HCT116 (cell line): ENCODE results near the gene OTOGL. TPM values are rescaled to one million over a fixed set of nuclear protein-coding genes. Genes with fewer than 3 reads are reported as not detected.
"Not testable (repeated sequence)": the region's sequence is repeated elsewhere in the genome, so short reads cannot be mapped to it uniquely, and the experiment has no call there.

Experiments
- ATAC-seq: fragments of 200-7000 bp; cut with Tn5 transposase; 2 replicates; pipeline ENCODE4 v1.9.1; 2020; ENCODE audit warnings: mild to moderate bottlenecking, moderate library complexity
- BruUV-seq: library from RNA; stranded (reverse); fragments of 400-500 nt; replicated peaks from 2 replicates; lab custom pipeline; 2021; lab: Mats Ljungman, UMichigan
- CTCF ChIA-PET: fragments of 300-600 bp; sonication (Branson Sonifier 250); formaldehyde crosslinking; loops from one replicate; lab custom pipeline; 2021; ENCODE audit warnings: antibody characterized with exemption; lab: Charles Lee
- POLR2A ChIA-PET: fragments of 300-600, 350-600 bp; sonication (Branson Sonifier 250); formaldehyde crosslinking; loops from one replicate; lab custom pipeline; 2021; ENCODE audit warnings: antibody characterized with exemption; lab: Charles Lee
- RAD21 ChIA-PET, 2 experiments: fragments of 300-600 bp; sonication (Branson Sonifier 250); formaldehyde crosslinking; loops; one replicate each; lab custom pipeline; 2023; ENCODE audit warnings: low total read pairs in 2 of 2; ENCODE audit not compliant: uncharacterized antibody in 2 of 2, unreplicated experiment in 2 of 2, low non-redundant PET in 1 of 2; lab: Charles Lee
- DNase-seq: peaks from one replicate; pipeline ENCODE4 v3.0.0-alpha.2; 2010; ENCODE audit warnings: low read depth, low spot score
- H2AFZ ChIP-seq: fragments of 200-600 bp; shearing (Covaris generic), sonication (generic); 2 replicates; pipeline ENCODE4 v1.6.1; 2017; ENCODE audit warnings: low read depth, mixed run types, mixed read lengths, antibody characterized with exemption, low read length; ENCODE audit not compliant: poor library complexity, severe bottlenecking
- H3K27ac ChIP-seq: 2 replicates; pipeline ENCODE4 v1.5.1; 2012; ENCODE audit warnings: low read depth, low read length
- H3K27me3 ChIP-seq: fragments of 200-600 bp; sonication (generic); 2 replicates; pipeline ENCODE4 v1.6.1; 2016; ENCODE audit warnings: mixed run types, low read length, mixed read lengths; ENCODE audit not compliant: insufficient read depth
- H3K36me3 ChIP-seq, 2 experiments: fragments of 200-500 bp in 1 of 2; fragments of 200-600 bp in 1 of 2; sonication (Bioruptor generic) in 1 of 2; sonication (generic) in 1 of 2; 2 replicates each; pipeline versions ENCODE4 v1.5.1 to v1.6.1; 2014 to 2016; ENCODE audit warnings: low read length in 2 of 2, inconsistent platforms in 1 of 2, mixed read lengths in 1 of 2, mixed run types in 1 of 2; ENCODE audit not compliant: insufficient read depth in 2 of 2, control insufficient read depth in 1 of 2
- H3K4me1 ChIP-seq, 2 experiments: fragments of 200-600 bp in 1 of 2; sonication (generic) in 1 of 2; 2 replicates each; pipeline versions ENCODE4 v1.5.1 to v1.6.1; 2012 to 2017; ENCODE audit warnings: low read length in 2 of 2, inconsistent platforms in 1 of 2, mild to moderate bottlenecking in 1 of 2, mixed read lengths in 1 of 2, mixed run types in 1 of 2, moderate library complexity in 1 of 2; ENCODE audit not compliant: insufficient read depth in 2 of 2, control insufficient read depth in 1 of 2
- H3K4me2 ChIP-seq: fragments of 200-600 bp; sonication (generic); 2 replicates; pipeline ENCODE4 v1.6.1; 2017; ENCODE audit warnings: mixed run types, low read length, mixed read lengths
- H3K4me3 ChIP-seq, 2 experiments: fragments of 200-600 bp in 1 of 2; sonication (generic) in 1 of 2; replicated peaks in 1 of 2; 2 replicates each; pipeline ENCODE4 v1.5.1; 2011 to 2016; ENCODE audit warnings: low read length in 2 of 2, control low read depth in 1 of 2, low read depth in 1 of 2, mild to moderate bottlenecking in 1 of 2, mixed read lengths in 1 of 2, mixed run types in 1 of 2
- H3K79me2 ChIP-seq: fragments of 200-600 bp; sonication (generic); 2 replicates; pipeline ENCODE4 v1.6.1; 2017; ENCODE audit warnings: mild to moderate bottlenecking, mixed run types, low read length, moderate library complexity, mixed read lengths; ENCODE audit not compliant: insufficient read depth
- H3K9ac ChIP-seq: fragments of 200-600 bp; sonication (generic); 2 replicates; pipeline ENCODE4 v1.6.1; 2016; ENCODE audit warnings: low read length, mixed read lengths
- H3K9me2 ChIP-seq: fragments of 200-600 bp; sonication (generic), shearing (Covaris generic); 2 replicates; pipeline ENCODE4 v1.6.1; 2017; ENCODE audit warnings: mixed run types, mild to moderate bottlenecking, moderate library complexity; ENCODE audit not compliant: insufficient read depth
- H3K9me3 ChIP-seq, 2 experiments: fragments of 200-500 bp in 1 of 2; fragments of 200-600 bp in 1 of 2; sonication (Bioruptor generic) in 1 of 2; sonication (generic) in 1 of 2; 2 replicates each; pipeline ENCODE4 v1.6.1; 2014 to 2017; ENCODE audit warnings: low read length in 2 of 2, mixed read lengths in 2 of 2, inconsistent platforms in 1 of 2, low read depth in 1 of 2, mild to moderate bottlenecking in 1 of 2, mixed run types in 1 of 2, moderate library complexity in 1 of 2; ENCODE audit not compliant: control insufficient read depth in 1 of 2, insufficient read depth in 1 of 2
- H4K20me1 ChIP-seq: fragments of 200-600 bp; sonication (generic), shearing (Covaris generic); 2 replicates; pipeline ENCODE4 v1.6.1; 2017; ENCODE audit warnings: mixed run types, mild to moderate bottlenecking, moderate library complexity; ENCODE audit not compliant: insufficient read depth
- CEBPB ChIP-seq: IDR thresholded peaks from 2 replicates; pipeline ENCODE4 v1.6.1; 2012; ENCODE audit warnings: low read depth
- ELF1 ChIP-seq: IDR thresholded peaks from 2 replicates; pipeline ENCODE4 v1.6.1; 2012; ENCODE audit warnings: low read depth, borderline replicate concordance
- EZH2 ChIP-seq: fragments of 200-600 bp; sonication (generic); IDR thresholded peaks from 2 replicates; pipeline ENCODE4 v1.6.1; 2017; ENCODE audit warnings: antibody characterized with exemption, mixed run types
- POLR2A ChIP-seq: IDR thresholded peaks from 2 replicates; pipeline ENCODE4 v1.7.0; 2011; ENCODE audit warnings: borderline replicate concordance; ENCODE audit not compliant: insufficient read depth, insufficient read length; ENCODE audit errors: extremely low read depth
- RAD21 ChIP-seq: IDR thresholded peaks from 2 replicates; pipeline ENCODE4 v1.6.1; 2012; ENCODE audit warnings: low read depth, mild to moderate bottlenecking
- SP1 ChIP-seq: IDR thresholded peaks from 2 replicates; pipeline ENCODE4 v1.6.1; 2012; ENCODE audit warnings: low read depth
- SRF ChIP-seq: IDR thresholded peaks from 2 replicates; pipeline ENCODE4 v1.6.1; 2012; ENCODE audit warnings: low read depth
- TCF7L2 ChIP-seq: IDR thresholded peaks from 2 replicates; pipeline ENCODE4 v1.7.0; 2011; ENCODE audit warnings: borderline replicate concordance, inconsistent platforms; ENCODE audit not compliant: insufficient read depth, insufficient read length; ENCODE audit errors: extremely low read depth
- YY1 ChIP-seq: IDR thresholded peaks from 2 replicates; pipeline ENCODE4 v1.6.1; 2011; ENCODE audit warnings: low read length, low read depth, moderate library complexity, mild to moderate bottlenecking; ENCODE audit not compliant: insufficient replicate concordance; ENCODE audit errors: extremely low read depth
- ZFX ChIP-seq: fragments of 450-650 bp; IDR thresholded peaks from 2 replicates; pipeline ENCODE4 v1.6.1; 2017
- intact Hi-C: fragments of 100-400 bp; cut with micrococcal nuclease; formaldehyde crosslinking; loops from 2 replicates; pipeline ENCODE4 v1.10.0; 2022
- total RNA-seq: library from RNA; stranded (reverse); gene quantifications from one replicate; pipeline ENCODE4 v1.2.1, GENCODE V29; 2021; ENCODE audit not compliant: unreplicated experiment
- TF ChIP-seq, protein P1 (sequence below), 3 experiments: fragments of 200-600 bp in 1 of 3; sonication (generic) in 1 of 3; IDR thresholded peaks in 2 of 3; conservative IDR thresholded peaks in 1 of 3; 2 replicates each; pipeline ENCODE4 v1.5.1; 2012 to 2017; ENCODE audit warnings: low read depth in 2 of 3, low read length in 2 of 3, antibody characterized with exemption in 1 of 3, borderline replicate concordance in 1 of 3, control low read depth in 1 of 3, mild to moderate bottlenecking in 1 of 3, mixed read lengths in 1 of 3, mixed run types in 1 of 3, moderate library complexity in 1 of 3; ENCODE audit not compliant: insufficient read depth in 1 of 3
- TF ChIP-seq, protein P2 (sequence below): IDR thresholded peaks from 2 replicates; pipeline ENCODE4 v1.6.1; 2012
- TF ChIP-seq, protein P3 (sequence below): IDR thresholded peaks from 2 replicates; pipeline ENCODE4 v1.6.1; 2011; ENCODE audit warnings: mild to moderate bottlenecking, low read length, moderate library complexity; ENCODE audit not compliant: insufficient replicate concordance; ENCODE audit errors: extremely low read depth
- TF ChIP-seq, protein P4 (sequence below): IDR thresholded peaks from 2 replicates; pipeline ENCODE4 v1.6.1; 2012

Gene OTOGL
- total RNA-seq, 1 experiment from 2014 or later, result not detected

DNA sequence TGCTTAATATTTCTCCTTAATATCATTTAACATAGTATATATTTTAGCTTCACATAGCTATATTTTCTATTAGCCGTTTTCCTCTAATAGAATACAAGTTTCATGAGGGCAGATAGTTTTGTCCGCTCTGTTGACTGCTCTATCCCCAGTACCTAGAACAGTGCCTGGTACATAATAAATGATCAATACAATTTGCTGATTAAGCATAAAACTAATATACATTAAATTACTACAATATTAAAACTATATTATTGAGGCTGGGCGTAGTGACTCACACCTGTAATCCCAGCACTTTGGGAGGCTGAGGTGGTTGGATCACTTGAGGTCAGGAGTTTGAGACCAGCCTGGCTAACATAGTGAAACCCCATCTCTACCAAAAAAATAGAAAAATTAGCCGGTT, 128.6 kb downstream of the OTOGL start:
- CTCF ChIA-PET, DNase-seq, H3K79me2 ChIP-seq, intact Hi-C loops, H3K9me3 ChIP-seq, H3K9me2 ChIP-seq, H3K9ac ChIP-seq, POLR2A ChIA-PET, H2AFZ ChIP-seq, H3K36me3 ChIP-seq, H4K20me1 ChIP-seq, BruUV-seq, RAD21 ChIA-PET, H3K4me3 ChIP-seq, H3K27me3 ChIP-seq, H3K4me1 ChIP-seq, ATAC-seq, H3K4me2 ChIP-seq, H3K27ac ChIP-seq: not testable (repeated sequence)

DNA sequence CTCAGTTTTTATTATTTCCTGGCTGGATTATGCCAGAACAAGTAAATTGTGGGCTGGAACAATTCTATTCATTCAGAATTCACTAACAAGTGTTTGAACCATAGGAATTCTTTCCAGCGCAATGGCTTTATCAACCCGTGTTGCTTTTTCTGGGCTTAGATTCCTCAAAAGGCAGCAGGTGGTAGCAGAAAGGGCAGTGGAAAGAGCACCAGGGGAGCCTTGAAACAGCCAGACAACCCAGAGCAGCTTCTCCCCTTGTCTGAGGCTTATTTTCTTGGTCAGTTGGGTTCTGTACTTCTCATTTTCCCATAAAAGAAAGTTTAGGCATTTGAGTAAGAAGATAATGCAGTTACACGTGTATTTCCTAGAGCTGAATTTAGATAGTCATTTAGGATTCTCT, 130.7 kb downstream of the OTOGL start:
- H3K9me3 ChIP-seq, result no peaks in the 10 kb centered on the region
- H2AFZ ChIP-seq, result no peak overlapping the region
- RAD21 ChIA-PET, result no interaction called here
- H3K4me1 ChIP-seq, result no peaks in the 10 kb centered on the region
- H3K9me2 ChIP-seq, result no peaks in the 10 kb centered on the region
- no peak overlapping the region for H3K4me2 ChIP-seq
- intact Hi-C loops, result no loop called here
- no peaks in the 10 kb centered on the region for H3K27me3 ChIP-seq
- DNase-seq (peak; percentile 4), ATAC-seq (no peak)
- H3K36me3 ChIP-seq, result no peaks in the 10 kb centered on the region
- no TSS peak for BruUV-seq
- H3K9ac ChIP-seq, result no peak overlapping the region
- no peak overlapping the region for H3K27ac ChIP-seq
- CTCF ChIA-PET, result no interaction called here
- no peak overlapping the region for H3K4me3 ChIP-seq
- H4K20me1 ChIP-seq, result no peaks in the 10 kb centered on the region
- POLR2A ChIA-PET, result no interaction called here
- no peaks in the 10 kb centered on the region for H3K79me2 ChIP-seq
- TF ChIP-seq, protein P1, sequence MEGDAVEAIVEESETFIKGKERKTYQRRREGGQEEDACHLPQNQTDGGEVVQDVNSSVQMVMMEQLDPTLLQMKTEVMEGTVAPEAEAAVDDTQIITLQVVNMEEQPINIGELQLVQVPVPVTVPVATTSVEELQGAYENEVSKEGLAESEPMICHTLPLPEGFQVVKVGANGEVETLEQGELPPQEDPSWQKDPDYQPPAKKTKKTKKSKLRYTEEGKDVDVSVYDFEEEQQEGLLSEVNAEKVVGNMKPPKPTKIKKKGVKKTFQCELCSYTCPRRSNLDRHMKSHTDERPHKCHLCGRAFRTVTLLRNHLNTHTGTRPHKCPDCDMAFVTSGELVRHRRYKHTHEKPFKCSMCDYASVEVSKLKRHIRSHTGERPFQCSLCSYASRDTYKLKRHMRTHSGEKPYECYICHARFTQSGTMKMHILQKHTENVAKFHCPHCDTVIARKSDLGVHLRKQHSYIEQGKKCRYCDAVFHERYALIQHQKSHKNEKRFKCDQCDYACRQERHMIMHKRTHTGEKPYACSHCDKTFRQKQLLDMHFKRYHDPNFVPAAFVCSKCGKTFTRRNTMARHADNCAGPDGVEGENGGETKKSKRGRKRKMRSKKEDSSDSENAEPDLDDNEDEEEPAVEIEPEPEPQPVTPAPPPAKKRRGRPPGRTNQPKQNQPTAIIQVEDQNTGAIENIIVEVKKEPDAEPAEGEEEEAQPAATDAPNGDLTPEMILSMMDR (IDR thresholded peaks at IDR 0.05 in 2 of 3, conservative IDR thresholded peaks at IDR 0.05 in 1 of 3; ENCODE audit: borderline replicate concordance in 1 of 3, insufficient read depth in 1 of 3, low read depth in 2 of 3, low read length in 2 of 3), result no peak
- TF ChIP-seq, protein P2, sequence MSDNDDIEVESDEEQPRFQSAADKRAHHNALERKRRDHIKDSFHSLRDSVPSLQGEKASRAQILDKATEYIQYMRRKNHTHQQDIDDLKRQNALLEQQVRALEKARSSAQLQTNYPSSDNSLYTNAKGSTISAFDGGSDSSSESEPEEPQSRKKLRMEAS, result no peak
- TF ChIP-seq, protein P3, sequence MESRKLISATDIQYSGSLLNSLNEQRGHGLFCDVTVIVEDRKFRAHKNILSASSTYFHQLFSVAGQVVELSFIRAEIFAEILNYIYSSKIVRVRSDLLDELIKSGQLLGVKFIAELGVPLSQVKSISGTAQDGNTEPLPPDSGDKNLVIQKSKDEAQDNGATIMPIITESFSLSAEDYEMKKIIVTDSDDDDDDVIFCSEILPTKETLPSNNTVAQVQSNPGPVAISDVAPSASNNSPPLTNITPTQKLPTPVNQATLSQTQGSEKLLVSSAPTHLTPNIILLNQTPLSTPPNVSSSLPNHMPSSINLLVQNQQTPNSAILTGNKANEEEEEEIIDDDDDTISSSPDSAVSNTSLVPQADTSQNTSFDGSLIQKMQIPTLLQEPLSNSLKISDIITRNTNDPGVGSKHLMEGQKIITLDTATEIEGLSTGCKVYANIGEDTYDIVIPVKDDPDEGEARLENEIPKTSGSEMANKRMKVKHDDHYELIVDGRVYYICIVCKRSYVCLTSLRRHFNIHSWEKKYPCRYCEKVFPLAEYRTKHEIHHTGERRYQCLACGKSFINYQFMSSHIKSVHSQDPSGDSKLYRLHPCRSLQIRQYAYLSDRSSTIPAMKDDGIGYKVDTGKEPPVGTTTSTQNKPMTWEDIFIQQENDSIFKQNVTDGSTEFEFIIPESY, result no peak
- TF ChIP-seq ELF1 (no peak), ZFX (no peak), SP1 (no peak), EZH2 (no peak), CEBPB (no peak), SRF (no peak), YY1 (no peak), POLR2A (no peak), RAD21 (no peak), TCF7L2 (no peak)
- TF ChIP-seq, protein P4, sequence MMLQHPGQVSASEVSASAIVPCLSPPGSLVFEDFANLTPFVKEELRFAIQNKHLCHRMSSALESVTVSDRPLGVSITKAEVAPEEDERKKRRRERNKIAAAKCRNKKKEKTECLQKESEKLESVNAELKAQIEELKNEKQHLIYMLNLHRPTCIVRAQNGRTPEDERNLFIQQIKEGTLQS, result no peak
